Esophagus muscularis mucosa (tissue), 3 donors: ENCODE results near the gene HHEX.

Experiments used
- CTCF ChIP-seq, 3 experiments: fragments of 200-600 bp in 2 of 3; fragments of 450-650 bp in 1 of 3; sonication (generic) in 2 of 3; IDR thresholded peaks; one replicate each; pipeline ENCODE4 v1.5.1; 2017 to 2019; ENCODE audit warnings: antibody characterized with exemption in 3 of 3, mild to moderate bottlenecking in 2 of 3, moderate library complexity in 1 of 3
- POLR2A ChIP-seq: fragments of 450-650 bp; IDR thresholded peaks from one replicate; pipeline ENCODE4 v1.6.1; 2017; ENCODE audit warnings: antibody characterized with exemption, moderate library complexity, mild to moderate bottlenecking, low read depth

GRCh38 chr10:92657024-92657423, 32.7 kb upstream of the HHEX start:
- TF ChIP-seq POLR2A (no peak), CTCF (IDR thresholded peaks at IDR 0.05) (no peak)
